D721Med (cell line): ENCODE data around the gene AIFM3.

Source experiments
- DNase-seq: peaks from one replicate; pipeline ENCODE4 v3.0.0; 2011; ENCODE audit warnings: low spot score; ENCODE audit not compliant: insufficient read length
- FAIRE-seq: peaks from 2 replicates; lab custom pipeline; 2011; peaks lifted over from hg19 to GRCh38; lab: Jason Lieb, UNC
- CTCF ChIP-seq: IDR thresholded peaks from 2 replicates; pipeline ENCODE4 v1.5.1; 2012; ENCODE audit warnings: mild to moderate bottlenecking, control low read depth; ENCODE audit not compliant: insufficient read depth; ENCODE audit errors: missing control alignments

The AIFM3 gene

GRCh38 chr22:20962491-20962945 lies 4.5 kb upstream of the AIFM3 start:
- no peak for TF ChIP-seq CTCF
- DNase-seq (no peak), FAIRE-seq (no peak)

- no peak for FAIRE-seq
- no peak for DNase-seq
Measured at GRCh38 chr22:20963201-20964052, 3.6 kb upstream of the AIFM3 start.

GRCh38 chr22:20964090-20964798 lies 2.8 kb upstream of the AIFM3 start:
- no peak for TF ChIP-seq CTCF
- DNase-seq (no peak), FAIRE-seq (no peak)

More at GRCh38 chr22:20963201-20964052, 3.6 kb upstream of the AIFM3 start:
- TF ChIP-seq CTCF, result no peak

GRCh38 chr22:20964799-20965103 lies 2.3 kb upstream of the AIFM3 start:
- no peak for TF ChIP-seq CTCF
- DNase-seq (no peak), FAIRE-seq (no peak)

- no peak for DNase-seq
- TF ChIP-seq CTCF, result no peak
- no peak for FAIRE-seq
Measured at GRCh38 chr22:20965104-20965887, 1.8 kb upstream of the AIFM3 start.

GRCh38 chr22:20965888-20966855 lies 883 bp upstream of the AIFM3 start:
- TF ChIP-seq CTCF, result no peak
- no peak for FAIRE-seq

More at GRCh38 chr22:20965888-20966855, 883 bp upstream of the AIFM3 start:
- no peak for DNase-seq
